OCI-LY7 (cell line): ENCODE measurements around the gene SLC26A4. TPM values are rescaled to one million over a fixed set of nuclear protein-coding genes. Genes with fewer than 3 reads are reported as not detected.

ENCODE experiments used
- BruUV-seq: library from RNA; stranded (reverse); fragments of 400-500 nt; replicated peaks from 2 replicates; lab custom pipeline; 2021; lab: Mats Ljungman, UMichigan
- CTCF ChIA-PET: fragments of 300-600 bp; sonication (Branson Sonifier 250); formaldehyde crosslinking; loops from one replicate; lab custom pipeline; 2022; ENCODE audit warnings: antibody characterized with exemption; ENCODE audit not compliant: unreplicated experiment; lab: Charles Lee
- POLR2A ChIA-PET: fragments of 300-600 bp; sonication (Branson Sonifier 250); formaldehyde crosslinking; loops from one replicate; lab custom pipeline; 2022; ENCODE audit warnings: antibody characterized with exemption; lab: Charles Lee
- DNase-seq: peaks from one replicate; pipeline ENCODE4 v3.0.0-alpha.2; 2015; ENCODE audit warnings: low spot score
- H2AFZ ChIP-seq: fragments of 200-600 bp; sonication (generic), shearing (Covaris generic); 2 replicates; pipeline ENCODE4 v1.6.1; 2014; ENCODE audit warnings: mild to moderate bottlenecking, antibody characterized with exemption, low read length, moderate library complexity
- H3K27ac ChIP-seq: fragments of 200-600 bp; sonication (generic); 2 replicates; pipeline ENCODE4 v1.5.1; 2014; ENCODE audit warnings: mixed run types, low read depth, mild to moderate bottlenecking, moderate library complexity, low read length, inconsistent platforms; ENCODE audit not compliant: poor library complexity, severe bottlenecking
- H3K36me3 ChIP-seq: fragments of 200-600 bp; sonication (generic); 2 replicates; pipeline ENCODE4 v1.6.1; 2014; ENCODE audit warnings: mild to moderate bottlenecking, antibody characterized with exemption, low read length, moderate library complexity, mixed read lengths; ENCODE audit not compliant: insufficient read depth
- H3K4me1 ChIP-seq: fragments of 200-600 bp; sonication (generic); 2 replicates; pipeline ENCODE4 v1.5.1; 2014; ENCODE audit warnings: mild to moderate bottlenecking, low read length; ENCODE audit not compliant: insufficient read depth, poor library complexity, severe bottlenecking
- H3K4me2 ChIP-seq: fragments of 200-600 bp; sonication (generic); 2 replicates; pipeline ENCODE4 v1.6.1; 2014; ENCODE audit warnings: mild to moderate bottlenecking, low read length
- H3K4me3 ChIP-seq: fragments of 200-600 bp; sonication (generic); 2 replicates; pipeline ENCODE4 v1.5.1; 2014; ENCODE audit warnings: mild to moderate bottlenecking, low read depth, low read length; ENCODE audit not compliant: poor library complexity, severe bottlenecking
- H3K79me2 ChIP-seq: fragments of 200-600 bp; sonication (generic); 2 replicates; pipeline ENCODE4 v1.6.1; 2016; ENCODE audit warnings: low read depth, mild to moderate bottlenecking, low read length, moderate library complexity, mixed read lengths; ENCODE audit not compliant: insufficient read depth
- H3K9me2 ChIP-seq: fragments of 200-600 bp; sonication (generic); 2 replicates; pipeline ENCODE4 v1.6.1; 2016; ENCODE audit warnings: mild to moderate bottlenecking, low read length, mixed read lengths; ENCODE audit not compliant: insufficient read depth
- H3K9me3 ChIP-seq: fragments of 200-600 bp; sonication (generic); 2 replicates; pipeline ENCODE4 v1.6.1; 2014; ENCODE audit warnings: mild to moderate bottlenecking, mixed run types, low read length, mixed read lengths
- H4K20me1 ChIP-seq: fragments of 200-600 bp; sonication (generic); 2 replicates; pipeline ENCODE4 v1.6.1; 2014; ENCODE audit warnings: mild to moderate bottlenecking, antibody characterized with exemption, low read length, moderate library complexity, mixed read lengths; ENCODE audit not compliant: insufficient read depth
- EZH2phosphoT487 ChIP-seq: fragments of 200-600 bp; sonication (generic); IDR thresholded peaks from 2 replicates; pipeline ENCODE4 v1.6.1; 2018; ENCODE audit warnings: low read depth, borderline replicate concordance, mild to moderate bottlenecking, mixed run types, antibody characterized with exemption, low read length, moderate library complexity, mixed read lengths
- intact Hi-C: fragments of 100-400 bp; cut with micrococcal nuclease; formaldehyde crosslinking; loops from one replicate; pipeline ENCODE4 v1.10.0; 2022; ENCODE audit not compliant: unreplicated experiment
- total RNA-seq, 2 experiments: library from RNA; depleted of rRNA in 1 of 2; stranded (reverse); fragments of >200 nt in 1 of 2; shearing (Covaris generic) in 1 of 2; gene quantifications; 2 replicates each; pipeline ENCODE4 v1.2.3, GENCODE V29; 2014 to 2022
- TF ChIP-seq, protein P1 (sequence below): fragments of 200-600 bp; sonication (generic); conservative IDR thresholded peaks from 2 replicates; pipeline ENCODE4 v1.5.1; 2014; ENCODE audit warnings: mild to moderate bottlenecking, antibody characterized with exemption, low read length, moderate library complexity, mixed read lengths

SLC26A4 gene
- total RNA-seq, 2 experiments from 2014 or later: 0.27 TPM; not detected in 1

DNA sequence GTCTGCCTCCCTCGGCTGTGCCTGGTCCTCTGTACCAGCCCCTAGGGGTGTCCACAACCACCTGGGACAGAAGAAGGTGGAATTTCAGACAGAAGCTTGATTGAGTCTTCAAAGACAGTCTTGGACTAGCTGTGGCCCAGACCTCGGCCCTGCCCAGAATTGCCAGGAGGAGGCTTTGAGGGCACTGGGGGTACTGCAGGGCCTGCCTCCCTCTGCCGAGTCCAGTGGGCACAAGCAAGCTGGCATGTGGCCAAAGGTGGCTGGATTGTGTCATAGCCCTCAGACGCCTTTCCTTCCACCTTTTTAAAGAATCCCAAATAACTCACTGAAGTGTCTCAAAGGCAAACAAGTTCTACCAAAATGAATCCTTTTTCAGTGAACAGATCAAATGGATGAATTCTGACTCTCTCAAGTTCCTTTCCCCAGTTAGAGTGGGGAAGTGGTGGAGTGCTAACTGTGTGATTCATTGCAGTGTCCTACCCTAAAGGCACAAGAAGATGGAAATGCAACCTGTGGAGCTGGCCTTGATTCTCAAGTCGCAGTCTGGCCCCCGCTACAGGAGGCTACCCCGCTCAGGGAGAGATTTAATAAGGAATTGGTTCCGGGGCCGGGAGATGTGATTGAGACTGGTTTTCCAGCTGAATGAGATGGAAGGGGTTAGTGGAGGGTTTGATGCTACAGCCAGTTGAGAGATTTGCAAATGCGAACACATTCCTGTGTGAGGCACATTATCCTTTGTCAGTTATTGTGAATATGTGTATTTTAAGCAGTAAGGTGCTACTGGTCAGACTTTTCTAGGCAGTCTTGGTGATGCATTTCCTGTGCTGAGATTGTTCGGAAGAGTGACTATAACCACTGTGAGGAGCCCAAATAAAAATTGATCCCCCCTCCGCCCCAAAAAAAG lies 28.8 kb upstream of the SLC26A4 start:
- intact Hi-C loops: no loop called here
- Histone ChIP-seq H2AFZ (no peak overlapping the region), H3K9me2 (no peaks in the 10 kb centered on the region), H3K79me2 (no peaks in the 10 kb centered on the region), H3K36me3 (no peaks in the 10 kb centered on the region; the same call in 1 of the 2 replicates), H3K4me1 (peaks cover 9% of the 10 kb centered on the region), H4K20me1 (no peaks in the 10 kb centered on the region), H3K4me3 (no peak overlapping the region), H3K4me2 (no peak overlapping the region), H3K27ac (no peak overlapping the region), H3K9me3 (no peaks in the 10 kb centered on the region)
- TF ChIP-seq, protein P1, sequence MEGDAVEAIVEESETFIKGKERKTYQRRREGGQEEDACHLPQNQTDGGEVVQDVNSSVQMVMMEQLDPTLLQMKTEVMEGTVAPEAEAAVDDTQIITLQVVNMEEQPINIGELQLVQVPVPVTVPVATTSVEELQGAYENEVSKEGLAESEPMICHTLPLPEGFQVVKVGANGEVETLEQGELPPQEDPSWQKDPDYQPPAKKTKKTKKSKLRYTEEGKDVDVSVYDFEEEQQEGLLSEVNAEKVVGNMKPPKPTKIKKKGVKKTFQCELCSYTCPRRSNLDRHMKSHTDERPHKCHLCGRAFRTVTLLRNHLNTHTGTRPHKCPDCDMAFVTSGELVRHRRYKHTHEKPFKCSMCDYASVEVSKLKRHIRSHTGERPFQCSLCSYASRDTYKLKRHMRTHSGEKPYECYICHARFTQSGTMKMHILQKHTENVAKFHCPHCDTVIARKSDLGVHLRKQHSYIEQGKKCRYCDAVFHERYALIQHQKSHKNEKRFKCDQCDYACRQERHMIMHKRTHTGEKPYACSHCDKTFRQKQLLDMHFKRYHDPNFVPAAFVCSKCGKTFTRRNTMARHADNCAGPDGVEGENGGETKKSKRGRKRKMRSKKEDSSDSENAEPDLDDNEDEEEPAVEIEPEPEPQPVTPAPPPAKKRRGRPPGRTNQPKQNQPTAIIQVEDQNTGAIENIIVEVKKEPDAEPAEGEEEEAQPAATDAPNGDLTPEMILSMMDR: no peak
- TF ChIP-seq EZH2phosphoT487: no peak
- no peak for DNase-seq
- no TSS peak for BruUV-seq
- POLR2A ChIA-PET: interaction anchor here (0.6 to 1.0 kb wide), 2 partner anchors 9 to 45 kb away, joined by 3 read pairs; no protein-coding TSS in a partner anchor
- CTCF ChIA-PET: no interaction called here

DNA sequence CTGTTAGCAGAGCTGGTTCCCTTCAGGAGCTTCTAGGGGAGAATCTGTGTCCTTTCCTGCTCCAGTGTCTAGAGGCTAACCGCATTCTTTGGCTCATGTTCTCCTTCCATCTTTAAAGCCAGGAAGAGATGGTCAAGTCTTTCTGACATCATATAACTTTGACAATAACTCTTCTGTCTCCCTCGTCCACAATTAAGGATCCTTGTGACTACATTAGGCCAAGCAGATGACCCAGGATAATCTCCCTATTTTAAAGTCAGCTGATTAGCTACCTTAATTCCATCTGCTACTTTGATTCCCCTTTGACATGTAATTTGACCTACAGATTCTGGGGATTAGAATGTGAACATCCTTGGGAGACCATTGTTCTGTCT lies 28.1 kb upstream of the SLC26A4 start:
- no peak overlapping the region for H3K4me3 ChIP-seq
- H2AFZ ChIP-seq: no peak overlapping the region
- TF ChIP-seq, protein P1: no peak
- no peak for TF ChIP-seq EZH2phosphoT487
- DNase-seq: no peak
- no peaks in the 10 kb centered on the region for H3K9me2 ChIP-seq
- no peaks in the 10 kb centered on the region for H3K79me2 ChIP-seq
- H3K4me1 ChIP-seq: peaks cover 9% of the 10 kb centered on the region
- H3K27ac ChIP-seq: no peak overlapping the region
- POLR2A ChIA-PET: interaction anchor here (1.0 kb wide), 1 partner anchor 8 kb away, joined by 3 read pairs; no protein-coding TSS in a partner anchor
- intact Hi-C loops: no loop called here
- H3K4me2 ChIP-seq: no peak overlapping the region
- H3K9me3 ChIP-seq: peaks cover 5% of the 10 kb centered on the region
- CTCF ChIA-PET: no interaction called here
- H3K36me3 ChIP-seq: peaks cover under 1% of the 10 kb centered on the region; the same call in 1 of the 2 replicates
- no peaks in the 10 kb centered on the region for H4K20me1 ChIP-seq
- BruUV-seq: no TSS peak
